Stimulated activated CD4-positive, alpha-beta T cell treated with anti-CD3 and anti-CD28 coated beads, TNF-alpha, amount 100 ng/mL, for 1 hour (primary cell): ENCODE results near the gene PDLIM1.
A peak's percentile ranks its signal among the peaks of the same experiment; 100 is the strongest.
"Not testable (repeated sequence)": the region's sequence is repeated elsewhere in the genome, so short reads cannot be mapped to it uniquely, and the experiment has no call there.

Experiments
- DNase-seq, 3 donors: peaks; one replicate each; pipeline ENCODE4 v3.0.0-alpha.2; 2020; ENCODE audit warnings: low read depth in 3 of 3, low spot score in 1 of 3

Gene PDLIM1

DNA sequence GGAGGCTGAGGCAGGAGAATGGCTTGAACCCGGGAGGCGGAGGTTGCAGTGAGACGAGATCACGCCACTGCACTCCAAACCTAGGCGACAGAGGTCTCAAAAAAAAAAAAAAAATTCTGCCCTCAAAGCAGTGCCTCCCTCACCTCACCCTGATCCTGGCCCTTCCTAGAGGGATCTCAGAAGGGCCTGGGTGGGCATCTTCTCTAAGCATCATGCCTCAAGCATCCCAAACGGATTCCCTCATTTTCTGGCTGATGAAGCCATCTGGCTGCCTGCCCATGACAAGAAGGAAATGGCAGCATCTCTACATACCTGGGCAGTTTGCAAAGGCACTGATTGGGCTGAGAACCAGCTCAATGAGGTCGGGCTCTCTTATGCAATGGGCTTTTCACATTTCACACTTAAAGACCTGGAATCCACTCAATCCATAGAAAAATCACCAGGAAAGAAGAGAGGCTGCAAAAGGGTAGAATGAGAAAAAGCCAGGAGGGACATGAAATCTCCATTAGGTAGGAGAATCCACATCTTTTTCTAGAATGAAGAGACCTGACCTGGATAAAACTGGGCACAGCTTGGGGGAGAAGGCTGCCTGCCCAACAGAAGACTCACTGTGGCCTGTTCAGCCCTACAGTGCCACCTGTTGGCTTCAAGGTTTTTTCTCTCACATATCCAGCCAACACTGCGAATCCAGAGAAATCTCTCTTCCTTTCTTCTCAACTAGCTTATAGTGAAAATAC, 48.1 kb downstream of the PDLIM1 start:
- no peak for DNase-seq

DNA sequence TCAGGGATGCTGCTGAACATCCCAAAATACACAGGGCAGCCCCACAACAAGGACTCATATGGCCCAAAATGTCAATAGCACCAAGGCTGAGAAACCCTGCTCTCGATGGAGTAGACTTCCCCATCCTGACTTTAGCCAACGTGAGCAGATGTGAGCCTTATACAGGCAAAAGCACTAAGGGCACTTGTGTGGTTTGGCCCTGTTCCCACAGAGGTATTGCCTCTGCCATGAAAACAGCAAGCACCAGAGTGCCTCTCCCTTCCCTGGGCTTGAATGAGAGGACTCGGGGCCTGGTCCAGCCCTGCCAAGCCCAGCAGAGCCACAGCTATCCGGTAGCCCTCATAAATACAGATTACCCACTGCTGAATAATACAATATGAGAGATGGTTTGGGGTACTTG, 49.3 kb downstream of the PDLIM1 start:
- no peak for DNase-seq

DNA sequence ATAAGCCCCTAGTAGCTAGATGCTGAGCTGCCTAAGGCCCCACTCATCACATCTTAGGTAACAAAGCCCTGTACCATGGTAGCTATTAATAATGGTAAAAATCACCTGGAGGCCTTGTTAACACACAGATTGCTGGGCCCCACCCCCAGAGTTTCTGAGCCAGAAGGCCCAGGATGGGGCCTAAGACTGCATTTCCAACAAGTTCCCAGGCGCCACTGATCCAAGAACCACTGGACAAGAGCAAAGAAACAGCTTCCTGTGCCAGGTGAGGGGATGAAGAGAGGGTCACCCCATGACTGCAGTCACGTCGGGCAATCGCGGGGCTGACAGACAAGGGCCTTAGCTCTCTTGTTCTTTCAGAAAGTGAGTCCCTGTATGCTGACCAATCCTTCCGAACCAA, 50.0 kb downstream of the PDLIM1 start:
- no peak for DNase-seq

DNA sequence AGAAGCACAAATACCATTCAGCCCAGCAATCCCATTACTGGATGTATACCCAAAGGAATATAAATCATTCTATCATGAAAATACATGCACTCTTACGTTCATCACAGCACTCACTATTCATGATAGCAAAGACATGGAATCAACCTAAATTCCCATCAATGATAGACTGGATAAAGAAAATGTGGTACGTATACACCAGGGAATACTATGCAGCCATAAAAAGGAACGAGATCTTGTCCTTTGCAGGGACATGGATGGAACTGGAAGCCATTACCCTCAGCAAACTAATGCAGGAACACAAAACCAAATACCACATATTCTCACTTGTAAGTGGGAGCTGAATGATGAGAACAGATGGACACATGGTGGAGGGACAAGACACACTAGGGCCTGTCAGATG, 50.7 kb downstream of the PDLIM1 start:
- DNase-seq, result not testable (repeated sequence)

DNA sequence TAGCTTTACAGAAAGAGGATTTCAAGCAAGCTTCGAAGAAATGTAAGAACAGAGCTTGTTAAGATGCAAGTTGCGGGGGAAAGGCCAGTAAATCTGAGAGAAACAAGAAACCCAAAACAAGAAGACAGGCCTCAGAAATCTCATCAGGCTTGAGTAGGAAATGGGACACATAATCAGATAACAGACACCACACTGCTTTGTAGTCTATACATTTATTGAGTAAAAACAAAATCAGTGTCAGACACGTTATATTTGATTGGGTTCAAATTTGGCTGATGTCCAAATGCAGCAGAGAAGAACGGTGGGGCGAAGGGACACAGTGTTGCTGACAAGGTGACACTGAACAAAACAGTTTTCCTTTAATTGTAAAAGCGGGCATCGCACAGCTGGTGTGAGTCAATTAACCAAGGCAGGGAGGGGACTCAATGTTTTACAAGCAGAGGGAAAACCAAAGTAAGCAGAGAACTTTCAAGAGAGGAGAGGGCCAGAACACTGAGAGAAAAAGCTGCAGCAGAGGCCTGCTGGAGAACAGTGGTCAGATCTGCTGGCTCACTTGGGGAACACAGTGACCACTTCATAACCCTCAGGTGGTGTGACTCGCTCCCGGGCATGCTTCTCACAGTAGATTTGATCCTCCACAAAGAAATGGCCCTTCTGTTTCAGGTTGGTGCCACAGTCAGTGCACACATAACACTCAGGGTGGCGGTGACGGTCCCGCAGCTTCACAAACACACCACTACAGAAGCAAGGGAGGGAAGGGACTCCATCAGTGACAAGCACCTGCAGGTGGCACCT, 53.2 kb downstream of the PDLIM1 start:
- DNase-seq, result no peak

DNA sequence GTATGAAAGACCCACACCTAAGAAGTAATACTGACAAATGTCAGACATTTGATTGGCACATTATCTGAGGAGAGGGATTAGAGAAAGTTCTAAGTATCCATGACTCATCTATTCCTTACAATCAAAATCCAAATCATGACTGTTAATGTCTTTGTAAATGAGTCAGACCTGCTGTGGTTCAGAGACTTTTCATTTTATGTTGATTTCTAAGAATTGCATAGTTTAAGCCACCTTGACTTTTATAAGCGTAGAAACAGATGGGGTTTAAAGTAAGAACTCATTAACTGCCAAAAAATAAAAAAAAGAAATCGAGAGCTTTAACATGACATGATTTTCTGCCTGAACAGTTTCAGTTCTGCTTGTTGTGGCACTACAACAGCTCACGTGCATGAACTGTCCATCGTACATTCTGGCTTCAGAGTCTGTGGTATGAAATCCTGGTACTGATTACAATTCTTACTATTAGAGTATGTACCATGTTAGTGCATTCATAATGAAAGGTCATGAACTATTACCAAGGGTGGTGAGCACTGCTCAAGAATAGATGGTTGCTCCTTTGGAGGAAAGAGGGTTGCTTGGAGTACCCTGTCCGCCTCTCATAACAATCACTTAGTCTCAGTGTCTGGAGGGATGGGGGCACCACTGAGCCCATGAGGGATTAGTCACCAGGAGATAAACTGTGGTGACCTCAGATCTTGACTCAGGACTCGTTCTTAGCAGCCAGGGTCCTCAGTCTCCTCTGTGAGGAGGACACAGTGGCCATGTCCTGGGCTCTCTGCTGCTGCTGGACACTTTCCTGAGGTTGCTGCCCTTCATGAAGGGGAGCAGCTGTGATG, 54.5 kb downstream of the PDLIM1 start:
- no peak for DNase-seq

DNA sequence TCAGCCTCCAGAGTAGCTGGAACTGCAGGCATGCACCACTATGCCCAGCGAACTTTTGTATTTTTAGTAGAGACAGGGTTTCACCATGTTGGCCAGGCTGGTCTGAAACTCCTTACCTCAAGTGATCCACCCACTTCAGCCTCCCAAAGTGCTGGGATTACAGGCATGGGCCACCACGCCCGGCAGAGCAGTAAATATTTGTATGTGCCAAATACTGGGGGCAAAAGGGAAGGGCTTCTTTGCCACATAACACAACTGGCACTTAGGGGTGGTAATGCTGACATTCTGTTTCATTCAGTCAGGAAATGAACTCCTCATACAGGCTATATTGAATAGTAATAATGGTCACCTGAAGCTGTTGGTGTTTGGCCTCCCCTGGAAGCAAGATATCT, 55.1 kb downstream of the PDLIM1 start:
- no peak for DNase-seq

DNA sequence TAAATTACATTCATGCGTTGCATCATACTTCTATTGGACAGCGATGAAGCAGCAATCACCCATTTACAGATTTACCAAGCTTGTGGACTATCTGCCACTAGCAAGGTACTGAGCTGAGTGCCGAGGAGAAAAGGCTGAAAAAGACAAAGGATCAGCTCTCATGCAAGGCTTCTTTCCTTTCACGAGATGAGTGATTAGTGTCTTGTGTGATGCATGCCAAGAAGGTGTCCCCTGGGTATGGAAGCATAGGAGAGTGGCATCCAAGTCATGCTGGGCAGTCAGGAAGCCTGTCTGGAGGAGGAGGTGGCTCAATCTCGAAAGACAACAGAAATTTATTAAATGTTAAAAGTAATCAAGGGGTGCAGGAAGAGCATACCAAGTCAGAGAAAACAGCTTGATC, 55.9 kb downstream of the PDLIM1 start:
- no peak for DNase-seq

DNA sequence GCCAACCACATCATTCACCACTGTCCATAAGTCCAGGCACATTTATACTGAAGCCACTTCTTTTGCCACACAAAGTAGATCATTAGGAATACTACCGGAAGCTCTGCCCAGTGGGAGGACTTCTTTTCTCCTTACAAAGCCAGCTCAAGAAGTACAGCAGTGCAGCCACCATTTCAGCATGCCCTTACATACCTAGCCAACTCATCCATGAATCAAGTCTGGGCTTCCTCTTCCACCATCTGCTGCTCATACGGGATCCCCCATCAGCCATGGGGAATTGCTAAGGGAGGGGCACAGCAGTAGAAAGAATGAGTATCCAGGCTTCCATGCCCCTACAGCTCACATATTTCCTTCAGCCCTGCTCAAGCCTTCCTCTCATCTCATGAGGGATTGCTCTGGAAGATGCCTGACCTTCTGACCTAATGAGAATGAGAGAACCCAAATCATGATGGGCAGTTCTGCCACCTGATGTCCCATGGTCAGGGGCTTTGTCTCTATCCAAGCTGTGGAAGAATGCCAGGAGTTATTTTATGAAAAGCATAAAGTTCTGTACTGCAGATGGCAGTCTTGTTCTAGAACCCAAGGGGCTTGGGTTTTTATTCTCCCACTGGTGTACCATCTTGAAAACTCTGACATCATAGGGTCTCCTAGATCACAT, 57.3 kb downstream of the PDLIM1 start:
- no peak for DNase-seq

DNA sequence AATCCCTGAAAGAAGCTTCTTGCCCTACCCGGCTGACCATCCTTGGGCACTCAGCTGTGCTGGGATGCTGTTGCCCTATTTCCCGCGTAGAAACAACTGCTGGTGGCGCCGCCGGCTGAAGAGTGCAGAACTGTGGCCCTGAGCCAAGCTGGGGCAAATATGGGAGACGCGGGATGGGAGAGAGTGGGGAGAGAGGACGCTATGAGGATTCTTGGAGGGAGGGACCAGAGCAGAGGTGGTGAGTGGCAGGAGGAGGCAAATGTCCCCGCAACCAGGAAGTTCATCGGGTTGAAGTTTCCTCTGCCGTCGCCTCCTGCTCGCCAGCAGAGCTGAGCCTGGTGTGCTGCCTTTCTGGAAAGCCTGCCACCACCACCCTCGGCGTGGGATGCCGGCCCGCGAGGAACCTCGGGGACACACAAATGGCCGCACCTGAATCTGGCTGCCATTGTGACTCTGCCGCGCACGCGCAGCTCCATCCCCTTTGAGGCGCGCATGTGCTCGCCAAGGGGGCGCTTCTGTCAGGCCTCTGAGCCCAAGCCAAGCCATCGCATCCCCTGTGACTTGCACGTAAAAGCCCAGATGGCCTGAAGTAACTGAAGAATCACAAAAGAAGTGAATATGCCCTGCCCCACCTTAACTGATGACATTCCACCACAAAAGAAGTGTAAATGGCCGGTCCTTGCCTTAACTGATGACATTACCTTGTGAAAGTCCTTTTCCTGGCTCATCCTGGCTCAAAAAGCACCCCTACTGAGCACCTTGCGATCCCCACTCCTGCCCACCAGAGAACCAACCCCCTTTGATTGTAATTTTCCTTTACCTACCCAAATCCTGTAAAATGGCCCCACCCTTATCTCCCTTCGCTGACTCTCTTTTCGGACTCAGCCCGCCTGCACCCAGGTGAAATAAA, 59.9 kb downstream of the PDLIM1 start:
- peak in 2 of 3 donors; percentile 21 to 22 for DNase-seq

DNA sequence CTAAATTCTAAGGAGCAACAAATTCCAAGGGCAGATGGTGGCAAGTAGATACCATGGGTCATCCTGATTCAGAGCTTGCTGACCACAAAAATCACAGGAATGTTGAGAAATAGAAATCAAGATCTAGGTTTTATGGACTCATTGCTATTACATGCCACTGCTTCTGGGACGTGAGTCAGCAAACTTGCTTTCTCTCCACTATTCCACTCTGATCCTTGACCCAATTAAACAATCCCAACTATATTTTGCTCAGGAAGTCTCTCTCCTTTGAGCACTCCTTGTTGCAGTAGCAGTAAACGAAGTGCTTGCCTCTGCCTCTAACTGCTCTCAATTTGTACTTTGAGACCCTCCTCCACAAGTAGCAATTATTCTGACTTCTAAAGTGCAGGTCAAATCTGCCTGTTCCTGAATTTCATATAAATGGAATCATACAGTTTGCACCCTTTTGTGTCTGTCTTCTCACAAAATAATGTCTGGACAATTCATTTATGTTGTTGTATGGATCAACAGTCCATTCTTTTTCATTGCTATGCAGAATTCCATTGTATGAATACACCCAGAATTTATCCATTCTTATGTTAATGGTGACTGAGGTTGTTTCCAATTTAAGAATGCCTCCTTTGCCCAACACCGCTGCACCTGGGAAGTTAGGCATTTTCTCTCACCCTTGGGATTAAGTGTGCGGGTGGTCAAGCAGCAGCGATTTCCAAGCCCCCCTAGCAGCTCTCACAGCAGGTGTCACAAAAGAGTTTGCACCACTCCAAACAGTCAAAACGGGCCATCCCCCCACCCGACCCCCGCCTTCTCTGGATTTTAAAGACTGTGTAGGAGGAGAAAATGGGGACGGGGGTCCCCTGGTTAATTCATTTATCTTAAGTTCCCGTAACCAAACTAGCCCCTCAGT, 60.8 kb downstream of the PDLIM1 start:
- no peak for DNase-seq

DNA sequence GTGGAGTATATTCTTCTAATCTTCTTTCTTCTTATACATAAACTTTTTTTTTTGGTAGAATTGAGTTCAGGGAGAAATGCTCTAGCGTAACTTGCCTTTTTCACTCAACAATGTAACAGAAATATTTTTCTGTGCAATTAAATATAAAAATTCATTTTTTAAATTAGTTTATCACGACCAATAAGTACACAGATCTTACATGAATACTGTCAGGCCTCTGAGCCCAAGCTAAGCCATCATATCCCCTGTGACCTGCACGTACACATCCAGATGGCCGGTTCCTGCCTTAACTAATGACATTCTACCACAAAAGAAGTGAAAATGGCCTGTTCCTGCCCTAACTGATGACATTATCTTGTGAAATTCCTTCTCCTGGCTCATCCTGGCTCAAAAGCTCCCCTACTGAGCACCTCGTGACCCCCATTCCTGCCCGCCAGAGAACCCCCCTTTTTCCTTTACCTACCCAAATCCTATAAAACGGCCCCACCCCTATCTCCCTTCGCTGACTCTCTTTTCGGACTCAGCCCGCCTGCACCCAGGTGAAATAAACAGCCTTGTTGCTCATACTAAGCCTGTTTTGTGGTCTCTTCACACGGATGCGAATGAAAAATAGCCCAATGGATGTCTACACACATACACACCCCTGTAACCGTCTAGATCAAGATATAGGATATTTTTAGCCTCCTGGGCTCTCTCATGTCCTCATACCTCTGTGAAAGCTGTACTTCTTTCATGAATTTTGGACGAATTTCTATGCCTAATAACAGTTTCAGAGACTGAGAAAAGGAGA, 61.7 kb downstream of the PDLIM1 start:
- DNase-seq, result not testable (repeated sequence)

DNA sequence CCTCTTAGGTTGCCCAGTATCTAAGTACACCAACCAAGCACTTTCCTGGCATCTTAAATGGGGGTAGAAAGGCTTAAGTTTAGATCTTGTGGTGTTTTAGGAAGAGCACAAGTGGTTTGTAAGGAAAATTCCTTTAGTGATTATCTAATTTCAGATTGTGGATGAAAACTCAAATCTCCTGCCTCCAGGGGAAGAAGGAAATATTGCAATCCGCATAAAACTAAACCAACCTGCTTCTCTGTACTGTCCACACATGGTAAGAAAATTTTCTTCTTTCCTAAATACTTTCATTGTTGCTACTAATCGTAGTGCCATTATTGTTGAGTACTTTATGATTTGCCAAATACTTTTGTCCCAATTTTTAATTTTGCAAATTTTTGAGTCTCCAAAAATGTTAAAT, 65.7 kb downstream of the PDLIM1 start:
- DNase-seq, result no peak

DNA sequence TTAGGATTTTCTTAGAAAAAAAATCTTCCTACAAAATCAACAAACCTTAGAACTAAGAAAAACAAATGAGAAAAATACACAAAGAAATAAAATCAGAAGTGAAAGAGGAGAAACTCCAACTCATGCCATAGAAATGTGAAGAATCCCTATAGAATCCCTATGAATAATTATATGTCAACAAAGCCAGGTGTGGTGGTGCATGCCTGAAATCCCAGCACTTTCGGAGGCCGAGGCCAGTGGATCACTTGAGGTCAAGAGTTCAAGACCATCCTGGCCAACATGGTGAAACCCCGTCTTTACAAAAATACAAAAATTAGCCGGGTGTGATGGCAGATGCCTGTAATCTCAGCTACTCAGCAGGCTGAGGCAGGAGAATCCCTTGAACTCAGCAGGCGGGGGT, 69.7 kb downstream of the PDLIM1 start:
- DNase-seq, result no peak

DNA sequence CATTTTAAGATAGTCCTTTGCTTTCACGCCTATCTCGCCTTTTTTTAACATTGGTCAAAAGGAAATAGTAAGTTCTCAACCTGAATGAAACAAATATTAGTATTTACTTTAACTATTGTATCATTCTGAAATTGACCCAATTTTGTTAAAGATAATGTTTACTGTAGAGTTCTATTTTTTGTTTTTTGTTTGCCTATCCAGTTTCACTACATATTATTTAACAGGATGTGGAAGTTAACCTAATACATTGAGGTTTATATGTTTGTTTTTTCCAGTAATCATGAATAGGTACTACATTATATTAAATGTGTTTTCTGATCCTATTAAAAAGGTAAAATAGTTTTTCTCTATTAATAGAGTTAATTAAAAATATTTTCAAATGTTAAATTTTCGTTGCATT, 70.3 kb downstream of the PDLIM1 start:
- DNase-seq, result no peak

DNA sequence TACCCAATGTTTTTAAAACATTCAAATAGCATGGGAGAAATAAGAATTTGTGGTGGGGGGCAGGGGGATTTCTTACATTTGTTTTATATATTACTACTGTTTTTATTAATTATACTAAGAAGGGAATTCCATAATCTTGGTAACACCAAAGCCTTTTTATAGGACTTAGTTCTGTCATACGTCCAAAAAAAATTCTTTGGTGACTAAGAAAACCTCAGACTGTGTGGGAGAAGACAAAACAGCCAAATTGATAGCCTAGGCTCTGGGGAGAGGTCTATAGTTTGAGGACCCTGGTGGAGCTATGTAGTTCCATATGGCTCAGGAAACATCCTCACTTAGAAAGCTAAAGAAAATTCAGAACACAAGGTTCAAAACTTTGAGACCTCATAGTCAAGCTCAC, 73.3 kb downstream of the PDLIM1 start:
- no peak for DNase-seq

DNA sequence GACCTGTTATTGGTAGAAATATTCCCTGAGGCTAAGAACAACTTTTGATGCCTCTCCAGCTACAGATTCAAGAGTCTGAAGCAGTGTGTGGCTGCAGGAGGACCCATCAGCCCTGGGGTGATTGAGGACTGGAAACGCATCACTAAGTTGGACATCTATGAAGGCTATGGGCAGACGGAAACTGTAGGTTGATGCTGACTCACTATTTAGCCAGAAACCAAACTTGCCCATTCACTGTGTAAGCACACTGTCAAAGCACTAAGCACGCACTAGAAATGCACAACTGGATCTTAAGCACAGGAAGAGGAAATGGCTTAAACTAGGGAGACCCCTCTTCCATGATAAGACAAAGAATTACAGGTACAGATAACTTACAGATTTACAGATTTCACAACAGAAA, 76.0 kb downstream of the PDLIM1 start:
- DNase-seq, result no peak

DNA sequence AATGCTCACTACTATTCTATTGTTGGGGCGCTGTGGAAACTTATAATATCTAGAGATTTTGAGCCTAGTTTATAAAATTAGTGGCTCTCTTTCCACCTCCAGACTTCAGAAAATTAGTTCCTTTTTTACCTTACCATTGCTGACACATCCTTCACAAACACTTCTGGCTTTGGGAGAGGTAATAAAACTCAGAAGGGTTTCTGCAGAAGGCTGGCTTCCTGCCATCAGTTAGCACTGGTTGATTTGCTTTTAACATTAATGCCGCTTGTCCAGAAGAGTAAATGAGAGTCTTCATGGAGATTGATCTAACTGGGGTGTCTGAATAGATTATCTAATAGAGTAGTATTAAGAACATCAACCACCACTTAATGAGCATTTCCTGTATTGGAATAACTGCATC, 76.4 kb downstream of the PDLIM1 start:
- DNase-seq, result no peak
